ENCODE data around the gene TMPRSS5. TPM values are rescaled to one million over a fixed set of nuclear protein-coding genes. Genes with fewer than 3 reads are reported as not detected.

TMPRSS5 gene
- total RNA-seq, 1 experiment from 2014 or later, result 1.5 TPM

DNA sequence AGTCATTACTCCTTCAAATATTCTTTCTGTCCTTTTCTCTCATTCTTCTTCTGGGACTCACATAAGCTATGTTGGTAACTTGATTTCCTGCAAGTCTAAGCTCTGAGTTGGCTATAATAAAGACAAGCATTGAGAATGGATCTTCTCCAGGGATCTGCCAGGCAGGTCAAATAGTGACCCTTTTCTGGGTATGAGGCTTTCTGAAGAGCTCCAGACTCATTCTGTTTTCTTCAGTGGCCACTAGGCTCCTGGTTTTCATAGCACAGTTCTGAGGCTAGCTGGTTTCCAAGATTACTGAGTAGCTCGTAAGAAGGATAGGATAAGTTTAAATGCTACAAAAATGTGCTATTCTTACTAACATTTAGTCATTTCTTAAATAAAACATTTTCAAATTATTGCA lies 38.3 kb downstream of the TMPRSS5 start:
- intact Hi-C loops (cut with micrococcal nuclease; ENCODE audit: unreplicated experiment), result no loop called here
- BruUV-seq (replicated peaks), result no TSS peak
- ChIA-PET CTCF (no interaction called here), POLR2A (ENCODE audit: low non-redundant PET) (no interaction called here)
- no peaks in the 10 kb centered on the region for H3K9me3 ChIP-seq (ENCODE audit: low read depth, low read length, poor library complexity, severe bottlenecking)
- no peak overlapping the region for H3K27ac ChIP-seq (ENCODE audit: low read depth, low read length, poor library complexity, severe bottlenecking)
- H3K36me3 ChIP-seq (ENCODE audit: insufficient read depth, low read length, poor library complexity, severe bottlenecking), result no peaks in the 10 kb centered on the region
- H3K4me1 ChIP-seq (ENCODE audit: insufficient read depth, low read length, poor library complexity, severe bottlenecking), result no peaks in the 10 kb centered on the region
- H3K4me3 ChIP-seq (ENCODE audit: low read depth, low read length, poor library complexity, severe bottlenecking), result no peak overlapping the region
- DNase-seq (ENCODE audit: low spot score), result no peak
- TF ChIP-seq EZH2 (IDR thresholded peaks at IDR 0.05; ENCODE audit: borderline replicate concordance, low read depth, low read length, poor library complexity, severe bottlenecking) (no peak), CTCF (conservative IDR thresholded peaks at IDR 0.05; ENCODE audit: low read depth, low read length) (no peak)
- H3K27me3 ChIP-seq (replicated peaks; ENCODE audit: insufficient read depth, low read depth, low read length, poor library complexity), result peaks cover 13% of the 10 kb centered on the region

GRCh38 chr11:113666584-113666983 lies 39.5 kb downstream of the TMPRSS5 start:
- no TSS peak for BruUV-seq (replicated peaks)
- Histone ChIP-seq H3K27ac (ENCODE audit: low read depth, low read length, poor library complexity, severe bottlenecking) (no peak overlapping the region), H3K36me3 (ENCODE audit: insufficient read depth, low read length, poor library complexity, severe bottlenecking) (no peaks in the 10 kb centered on the region), H3K4me3 (ENCODE audit: low read depth, low read length, poor library complexity, severe bottlenecking) (no peak overlapping the region), H3K4me1 (ENCODE audit: insufficient read depth, low read length, poor library complexity, severe bottlenecking) (no peaks in the 10 kb centered on the region), H3K9me3 (ENCODE audit: low read depth, low read length, poor library complexity, severe bottlenecking) (no peaks in the 10 kb centered on the region), H3K27me3 (replicated peaks; ENCODE audit: insufficient read depth, low read depth, low read length, poor library complexity) (peaks cover 13% of the 10 kb centered on the region)
- intact Hi-C loops (cut with micrococcal nuclease; ENCODE audit: unreplicated experiment), result no loop called here
- no peak for DNase-seq (ENCODE audit: low spot score)
- POLR2A ChIA-PET (ENCODE audit: low non-redundant PET), result no interaction called here
- CTCF ChIA-PET, result no interaction called here
- TF ChIP-seq CTCF (conservative IDR thresholded peaks at IDR 0.05; ENCODE audit: low read depth, low read length) (no peak), EZH2 (IDR thresholded peaks at IDR 0.05; ENCODE audit: borderline replicate concordance, low read depth, low read length, poor library complexity, severe bottlenecking) (no peak)

- no peaks in the 10 kb centered on the region for H3K36me3 ChIP-seq (ENCODE audit: insufficient read depth, low read length, poor library complexity, severe bottlenecking)
- no peaks in the 10 kb centered on the region for H3K4me1 ChIP-seq (ENCODE audit: insufficient read depth, low read length, poor library complexity, severe bottlenecking)
- TF ChIP-seq CTCF (conservative IDR thresholded peaks at IDR 0.05; ENCODE audit: low read depth, low read length) (no peak), EZH2 (IDR thresholded peaks at IDR 0.05; ENCODE audit: borderline replicate concordance, low read depth, low read length, poor library complexity, severe bottlenecking) (no peak)
- POLR2A ChIA-PET (ENCODE audit: low non-redundant PET), result no interaction called here
- peaks cover 13% of the 10 kb centered on the region for H3K27me3 ChIP-seq (replicated peaks; ENCODE audit: insufficient read depth, low read depth, low read length, poor library complexity)
- BruUV-seq (replicated peaks), result no TSS peak
- no peak overlapping the region for H3K4me3 ChIP-seq (ENCODE audit: low read depth, low read length, poor library complexity, severe bottlenecking)
- no peak for DNase-seq (ENCODE audit: low spot score)
- no peak overlapping the region for H3K27ac ChIP-seq (ENCODE audit: low read depth, low read length, poor library complexity, severe bottlenecking)
- intact Hi-C loops (cut with micrococcal nuclease; ENCODE audit: unreplicated experiment), result no loop called here
- CTCF ChIA-PET, result no interaction called here
- no peaks in the 10 kb centered on the region for H3K9me3 ChIP-seq (ENCODE audit: low read depth, low read length, poor library complexity, severe bottlenecking)
Observed at GRCh38 chr11:113664981-113665710, 41.0 kb downstream of the TMPRSS5 start.

All from A673 (cell line).